Naive thymus-derived CD4-positive, alpha-beta T cell (primary cell): ENCODE data around the gene DICER1. TPM values are rescaled to one million over a fixed set of nuclear protein-coding genes. Genes with fewer than 3 reads are reported as not detected.

Source experiments
- ATAC-seq: fragments of 150-1000 bp; cut with Tn5 transposase; 2 replicates; pipeline ENCODE4 v1.10.0; 2021; ENCODE audit warnings: mild to moderate bottlenecking, moderate library complexity
- CTCF ChIA-PET: fragments of 350-600 bp; sonication (Branson Sonifier 250); formaldehyde crosslinking; loops from one replicate; lab custom pipeline; 2021; ENCODE audit warnings: antibody characterized with exemption; lab: Charles Lee
- POLR2A ChIA-PET: fragments of 350-600 bp; sonication (Branson Sonifier 250); formaldehyde crosslinking; loops from one replicate; lab custom pipeline; 2021; ENCODE audit warnings: antibody characterized with exemption, inconsistent platforms; lab: Charles Lee
- DNase-seq, 9 donors: peaks; one replicate each; pipeline versions ENCODE4 v3.0.0 to v3.0.0-alpha.2; 2020 to 2022; ENCODE audit warnings: mixed read lengths in 1 of 9
- H3K27ac ChIP-seq: one replicate; pipeline ENCODE4 v1.7.0; 2013; ENCODE audit warnings: mild to moderate bottlenecking, low read depth, low read length, moderate library complexity
- H3K27me3 ChIP-seq, 2 donors: one replicate each; pipeline ENCODE4 v1.7.0; 2013; ENCODE audit warnings: low read length in 2 of 2, mild to moderate bottlenecking in 2 of 2, moderate library complexity in 2 of 2; ENCODE audit not compliant: control insufficient read depth in 2 of 2, insufficient read depth in 2 of 2
- H3K36me3 ChIP-seq, 3 experiments: 1 replicate in 2 of 3; 2 replicates in 1 of 3; pipeline ENCODE4 v1.7.0; 2013; ENCODE audit warnings: low read length in 3 of 3, mild to moderate bottlenecking in 3 of 3, moderate library complexity in 1 of 3; ENCODE audit not compliant: insufficient read depth in 3 of 3, control insufficient read depth in 2 of 3
- H3K4me1 ChIP-seq, 2 donors: one replicate each; pipeline ENCODE4 v1.7.0; 2013; ENCODE audit warnings: low read length in 2 of 2, mild to moderate bottlenecking in 2 of 2, moderate library complexity in 1 of 2; ENCODE audit not compliant: control insufficient read depth in 2 of 2, insufficient read depth in 2 of 2
- H3K4me3 ChIP-seq: 2 replicates; pipeline ENCODE4 v1.7.0; 2013; ENCODE audit warnings: mild to moderate bottlenecking, low read length
- H3K9me3 ChIP-seq, 3 experiments: 1 replicate in 2 of 3; 2 replicates in 1 of 3; pipeline ENCODE4 v1.7.0; 2013; ENCODE audit warnings: low read length in 3 of 3; ENCODE audit not compliant: control insufficient read depth in 2 of 3
- H3K27ac Mint-ChIP-seq, 9 donors: one replicate each; pipeline ENCODE4 v1.8.0; 2020 to 2022; ENCODE audit warnings: mixed read lengths in 9 of 9, mild to moderate bottlenecking in 8 of 9, moderate library complexity in 5 of 9, inconsistent platforms in 2 of 9
- H3K27me3 Mint-ChIP-seq, 5 donors: one replicate each; pipeline ENCODE4 v1.8.0; 2021 to 2022; ENCODE audit warnings: mixed read lengths in 5 of 5, mild to moderate bottlenecking in 1 of 5
- H3K36me3 Mint-ChIP-seq, 5 donors: one replicate each; pipeline ENCODE4 v1.8.0; 2020 to 2022; ENCODE audit warnings: mixed read lengths in 5 of 5, mild to moderate bottlenecking in 3 of 5, inconsistent platforms in 1 of 5
- H3K4me1 Mint-ChIP-seq, 7 donors: one replicate each; pipeline ENCODE4 v1.8.0; 2020 to 2022; ENCODE audit warnings: mixed read lengths in 7 of 7, mild to moderate bottlenecking in 3 of 7, inconsistent platforms in 1 of 7
- H3K4me3 Mint-ChIP-seq, 10 donors: one replicate each; pipeline ENCODE4 v1.8.0; 2020 to 2022; ENCODE audit warnings: mild to moderate bottlenecking in 10 of 10, mixed read lengths in 10 of 10, moderate library complexity in 6 of 10, inconsistent platforms in 2 of 10
- H3K9me3 Mint-ChIP-seq, 11 donors: one replicate each; pipeline ENCODE4 v1.8.0; 2020 to 2022; ENCODE audit warnings: mixed read lengths in 11 of 11, mild to moderate bottlenecking in 4 of 11, inconsistent platforms in 1 of 11, moderate library complexity in 1 of 11
- intact Hi-C, 2 donors: fragments of 100-400 bp; cut with micrococcal nuclease; formaldehyde crosslinking; loops; one replicate each; pipeline ENCODE4 v1.15.1; 2023
- polyA plus RNA-seq, 2 donors: library from polyadenylated mRNA; unstranded; fragments of 300-500 nt; fragmentation: Illumina TruSeq; gene quantifications; one replicate each; pipeline ENCODE4 v1.2.3, GENCODE V29; 2021
- total RNA-seq, 6 experiments: library from RNA in 5 of 6; stranded (reverse) in 5 of 6; gene quantifications; 1 replicate in 5 of 6; 2 replicates in 1 of 6; pipeline ENCODE4 v1.2.3 and lab custom pipeline; 2021 to 2026

The DICER1 gene
- total and polyA plus RNA-seq, 7 experiments from 2014 or later: 11.0 to 78.2 (median 62.6) TPM

DNA sequence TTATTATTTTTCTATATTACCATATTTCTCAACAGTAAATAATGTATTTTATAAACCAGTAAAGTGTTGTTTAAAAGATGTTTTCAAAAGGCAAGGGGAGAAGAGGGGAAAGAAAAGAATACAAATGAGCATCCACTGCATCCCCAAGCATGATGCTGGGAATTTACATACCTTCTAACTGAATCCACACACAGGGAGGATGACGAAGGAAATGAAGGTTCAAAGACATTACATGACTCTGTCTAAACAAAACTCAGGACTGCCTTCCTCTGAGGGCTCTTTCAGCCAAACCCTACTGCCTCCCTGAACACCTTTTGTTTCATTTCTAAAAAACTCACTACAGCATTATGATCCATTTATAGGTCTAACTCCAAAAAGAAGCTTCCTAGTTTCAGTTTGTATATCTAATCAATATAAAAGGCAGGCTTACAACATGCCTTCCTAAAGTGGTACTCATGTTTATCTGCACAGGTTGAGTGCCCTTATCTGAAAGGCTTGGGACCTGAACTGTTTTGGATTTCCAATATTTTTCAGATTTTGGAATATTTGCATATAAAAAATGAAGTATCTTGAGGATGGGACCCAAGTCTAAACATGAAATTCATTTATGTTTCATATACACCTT is 30.3 kb downstream of the DICER1 start:
- peaks cover 9 to 42% (median 23%) of the 10 kb centered on the region in 7 donors for H3K4me1 Mint-ChIP-seq
- H3K27me3 Mint-ChIP-seq: no peaks in the 10 kb centered on the region
- no peaks in the 10 kb centered on the region for H3K9me3 ChIP-seq
- H3K36me3 Mint-ChIP-seq: peaks cover 14 to 55% (median 31%) of the 10 kb centered on the region in 5 donors
- ChIA-PET POLR2A (no interaction called here), CTCF (no interaction called here)
- ATAC-seq (no peak), DNase-seq (no peak)
- intact Hi-C loops: loop anchor here in 1 of 2 donors (1.0 kb wide), 1 partner anchor 69 kb away; no protein-coding TSS in a partner anchor
- peaks cover 9 to 71% (median 13%) of the 10 kb centered on the region in 3 experiments for H3K36me3 ChIP-seq
- H3K9me3 Mint-ChIP-seq: no peaks in the 10 kb centered on the region
- peak overlapping the region in 2 of 9 donors; percentile 29 to 72 for H3K27ac Mint-ChIP-seq
- no peak overlapping the region for H3K4me3 Mint-ChIP-seq
- no peaks in the 10 kb centered on the region for H3K4me1 ChIP-seq
- no peak overlapping the region for H3K27ac ChIP-seq
- no peak overlapping the region for H3K4me3 ChIP-seq
- no peaks in the 10 kb centered on the region for H3K27me3 ChIP-seq

DNA sequence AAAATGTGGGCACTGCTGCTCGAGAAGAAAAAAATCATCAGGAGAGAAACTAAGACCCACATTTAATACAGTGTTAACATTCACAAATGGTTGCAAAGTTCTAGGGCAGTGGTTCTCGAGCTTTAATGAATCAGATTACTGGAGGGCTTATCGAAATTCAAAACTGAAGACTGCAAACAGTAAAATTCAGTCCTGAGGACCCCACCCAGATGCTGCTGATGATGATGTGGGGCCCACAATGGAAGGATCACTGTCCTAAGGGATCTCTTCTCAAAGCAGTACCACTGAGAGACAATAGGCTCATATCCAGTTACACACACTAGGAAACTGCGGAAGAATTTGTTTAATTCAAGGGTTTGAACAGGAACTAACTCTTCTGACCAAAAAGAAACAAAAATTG is 31.4 kb downstream of the DICER1 start:
- Mint-ChIP-seq H3K9me3 (no peaks in the 10 kb centered on the region), H3K27me3 (no peaks in the 10 kb centered on the region), H3K4me1 (peaks cover 7 to 46% (median 23%) of the 10 kb centered on the region in 7 donors), H3K4me3 (no peak overlapping the region), H3K36me3 (peaks cover 15 to 55% (median 30%) of the 10 kb centered on the region in 5 donors), H3K27ac (peak overlapping the region in 6 of 9 donors; percentile 12 to 88 (median 38))
- Histone ChIP-seq H3K4me3 (no peak overlapping the region), H3K36me3 (peaks cover 9 to 69% (median 13%) of the 10 kb centered on the region in 3 experiments), H3K27me3 (no peaks in the 10 kb centered on the region), H3K27ac (no peak overlapping the region), H3K4me1 (no peaks in the 10 kb centered on the region), H3K9me3 (no peaks in the 10 kb centered on the region)
- ChIA-PET CTCF (no interaction called here), POLR2A (no interaction called here)
- intact Hi-C loops: no loop called here
- no peak for DNase-seq
- no peak for ATAC-seq

DNA sequence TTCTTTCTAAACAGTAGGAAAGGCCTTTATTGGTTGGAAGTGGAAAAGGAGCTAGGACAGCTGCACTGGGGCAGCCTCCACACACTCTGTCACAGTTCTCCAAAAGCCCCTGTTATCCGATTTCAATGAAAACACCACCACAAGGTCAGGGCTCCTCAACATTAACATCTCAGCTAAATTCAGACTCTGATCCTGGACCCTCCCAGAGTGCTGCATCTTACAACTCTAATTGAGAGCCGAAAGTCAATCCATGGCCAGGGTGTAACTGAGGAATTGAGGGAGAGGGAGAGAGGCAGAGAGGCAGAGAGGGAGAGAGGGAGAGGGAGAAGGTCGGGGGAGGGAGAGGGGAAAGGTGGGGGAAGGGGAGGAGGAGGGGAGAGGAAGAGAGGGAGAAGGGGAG is 32.1 kb downstream of the DICER1 start:
- Mint-ChIP-seq H3K27me3 (no peaks in the 10 kb centered on the region), H3K4me3 (no peak overlapping the region), H3K9me3 (no peaks in the 10 kb centered on the region), H3K27ac (peak overlapping the region in 4 of 9 donors; percentile 15 to 78 (median 71)), H3K4me1 (peaks cover 7 to 50% (median 23%) of the 10 kb centered on the region in 7 donors), H3K36me3 (peaks cover 17 to 53% (median 32%) of the 10 kb centered on the region in 5 donors)
- H3K4me3 ChIP-seq: no peak overlapping the region
- DNase-seq (no peak), ATAC-seq (no peak)
- H3K36me3 ChIP-seq: peaks cover 9 to 63% (median 13%) of the 10 kb centered on the region in 3 experiments
- no peak overlapping the region for H3K27ac ChIP-seq
- intact Hi-C loops: no loop called here
- H3K4me1 ChIP-seq: no peaks in the 10 kb centered on the region
- H3K9me3 ChIP-seq: no peaks in the 10 kb centered on the region
- POLR2A ChIA-PET: no interaction called here
- no peaks in the 10 kb centered on the region for H3K27me3 ChIP-seq
- CTCF ChIA-PET: no interaction called here

GRCh38 chr14:95123891-95124579 is 33.3 kb downstream of the DICER1 start:
- peaks cover 9 to 53% (median 13%) of the 10 kb centered on the region in 3 experiments for H3K36me3 ChIP-seq
- no peak overlapping the region for H3K4me3 ChIP-seq
- no peaks in the 10 kb centered on the region for H3K4me1 ChIP-seq
- H3K36me3 Mint-ChIP-seq: peaks cover 14 to 49% (median 27%) of the 10 kb centered on the region in 5 donors
- H3K27ac Mint-ChIP-seq: peak overlapping the region in 3 of 9 donors; percentile 22 to 43 (median 34)
- ATAC-seq: no peak
- intact Hi-C loops: no loop called here
- no peaks in the 10 kb centered on the region for H3K27me3 Mint-ChIP-seq
- H3K4me3 Mint-ChIP-seq: no peak overlapping the region
- no peaks in the 10 kb centered on the region for H3K9me3 ChIP-seq
- ChIA-PET CTCF (no interaction called here), POLR2A (no interaction called here)
- no peak for DNase-seq
- H3K27ac ChIP-seq: no peak overlapping the region
- peaks cover 6 to 45% (median 21%) of the 10 kb centered on the region in 7 donors for H3K4me1 Mint-ChIP-seq
- no peaks in the 10 kb centered on the region for H3K9me3 Mint-ChIP-seq
- no peaks in the 10 kb centered on the region for H3K27me3 ChIP-seq

DNA sequence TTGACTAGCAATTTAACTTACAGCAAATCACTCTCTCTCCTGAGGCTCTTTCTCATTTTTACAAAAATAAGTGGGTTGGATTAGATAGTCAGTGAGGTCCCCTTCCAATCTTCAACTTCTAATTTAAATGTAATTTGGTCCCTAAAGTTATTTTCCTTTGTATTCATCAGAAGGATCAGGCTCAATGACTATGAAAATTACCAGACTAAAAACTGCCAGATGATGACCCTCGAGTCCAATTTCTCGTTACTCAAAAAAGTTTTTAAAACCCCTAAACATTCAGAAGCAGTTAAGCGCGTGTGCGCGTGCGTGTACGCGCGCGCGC is 34.7 kb downstream of the DICER1 start:
- intact Hi-C loops: no loop called here
- H3K9me3 Mint-ChIP-seq: no peaks in the 10 kb centered on the region
- Histone ChIP-seq H3K36me3 (peaks cover 12 to 55% (median 13%) of the 10 kb centered on the region in 3 experiments), H3K27ac (no peak overlapping the region), H3K4me1 (no peaks in the 10 kb centered on the region), H3K4me3 (no peak overlapping the region), H3K9me3 (no peaks in the 10 kb centered on the region), H3K27me3 (no peaks in the 10 kb centered on the region)
- no peak overlapping the region for H3K4me3 Mint-ChIP-seq
- peak overlapping the region in 1 of 9 donors; percentile 0 for H3K27ac Mint-ChIP-seq
- peaks cover 14 to 49% (median 35%) of the 10 kb centered on the region in 5 donors for H3K36me3 Mint-ChIP-seq
- ATAC-seq (no peak), DNase-seq (no peak)
- ChIA-PET POLR2A (no interaction called here), CTCF (no interaction called here)
- H3K4me1 Mint-ChIP-seq: peaks cover 5 to 32% (median 18%) of the 10 kb centered on the region in 7 donors
- H3K27me3 Mint-ChIP-seq: no peaks in the 10 kb centered on the region

DNA sequence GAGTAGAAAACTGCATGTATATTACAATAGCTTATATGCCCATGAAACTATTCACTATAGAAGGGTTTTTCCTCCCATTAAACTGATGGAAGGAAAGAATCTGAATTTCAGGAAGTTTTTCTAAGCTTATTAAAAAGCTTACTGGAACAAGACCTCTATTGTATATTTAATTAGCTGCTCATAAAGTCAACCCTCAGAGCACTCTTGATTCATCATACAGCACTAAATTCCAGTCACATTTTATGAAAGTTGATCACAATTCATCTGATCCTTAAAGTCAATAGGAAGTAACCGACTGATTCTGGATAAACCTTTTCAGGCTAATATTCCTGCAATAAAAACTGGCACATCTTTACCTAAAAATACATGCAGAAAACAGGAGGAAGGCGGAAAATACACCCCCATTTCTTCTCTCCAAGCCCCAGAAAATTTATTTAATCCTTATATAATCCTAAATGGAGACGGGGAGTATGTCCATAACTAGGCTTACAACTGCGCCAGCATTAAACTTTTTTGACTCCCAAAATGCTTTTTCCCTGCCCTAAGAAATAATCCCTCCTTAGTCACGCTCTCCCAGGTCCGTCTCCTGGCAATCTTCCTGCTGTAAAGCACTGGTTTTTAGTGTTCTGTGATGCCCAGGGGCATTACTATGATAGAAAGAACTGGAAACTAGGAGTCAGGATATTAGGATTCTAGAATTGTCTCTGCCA is 35.3 kb downstream of the DICER1 start:
- ATAC-seq: no peak
- Mint-ChIP-seq H3K4me3 (no peak overlapping the region), H3K9me3 (no peaks in the 10 kb centered on the region), H3K4me1 (peaks cover 6 to 28% (median 16%) of the 10 kb centered on the region in 7 donors), H3K36me3 (peaks cover 14 to 50% (median 33%) of the 10 kb centered on the region in 5 donors), H3K27ac (peak overlapping the region in 2 of 9 donors; percentile 0 to 10), H3K27me3 (no peaks in the 10 kb centered on the region)
- Histone ChIP-seq H3K4me1 (no peaks in the 10 kb centered on the region), H3K9me3 (no peaks in the 10 kb centered on the region), H3K4me3 (no peak overlapping the region), H3K36me3 (peaks cover 10 to 57% (median 13%) of the 10 kb centered on the region in 3 experiments), H3K27ac (no peak overlapping the region), H3K27me3 (no peaks in the 10 kb centered on the region)
- DNase-seq: no peak
- intact Hi-C loops: no loop called here
- CTCF ChIA-PET: no interaction called here
- POLR2A ChIA-PET: no interaction called here
